Measurements from ENCODE around the gene TXLNB.
"Not testable (repeated sequence)": the region's sequence is repeated elsewhere in the genome, so short reads cannot be mapped to it uniquely, and the experiment has no call there.

DNA sequence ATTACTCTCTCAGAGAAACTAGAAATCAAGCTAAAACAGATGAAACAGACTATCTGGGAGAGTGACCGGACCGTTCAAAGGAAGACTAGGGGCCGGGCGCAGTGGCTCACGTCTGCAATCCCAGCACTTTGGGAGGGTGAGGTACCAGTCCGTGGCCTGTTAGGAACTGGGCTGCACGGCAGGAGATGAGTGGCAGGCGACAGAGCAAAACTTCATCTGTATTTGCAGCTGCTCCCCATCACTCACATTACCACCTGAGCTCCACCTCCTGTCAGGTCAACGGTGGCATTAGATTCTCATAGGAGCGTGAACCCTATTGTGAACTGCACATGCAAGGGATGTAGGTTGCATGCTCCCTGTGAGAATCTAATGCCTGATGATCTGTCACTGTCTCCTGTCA, 5.4 kb downstream of the TXLNB start:
- TF ChIP-seq TAF1, POLR2A, POLR2AphosphoS5, SPI1, POU2F2 (IDR thresholded peaks at IDR 0.05; ENCODE audit: low read depth, low read length): not testable (repeated sequence)

All from GM12891 (cell line).